K562 (cell line): ENCODE measurements around the gene PSMC3IP. TPM values are rescaled to one million over a fixed set of nuclear protein-coding genes. Genes with fewer than 3 reads are reported as not detected.
A peak's percentile ranks its signal among the peaks of the same experiment; 100 is the strongest.

Source experiments
- CHD4 ChIP-seq: fragments of 200-600 bp; sonication (generic); IDR thresholded peaks from 3 replicates; pipeline ENCODE4 v1.6.1; 2012; ENCODE audit warnings: low read depth, mild to moderate bottlenecking, mixed read lengths, low read length, inconsistent platforms; ENCODE audit not compliant: insufficient read depth, insufficient replicate concordance, poor library complexity, severe bottlenecking
- EZH2 ChIP-seq: IDR thresholded peaks from 2 replicates; pipeline ENCODE4 v1.6.1; 2012; ENCODE audit warnings: low read depth, mild to moderate bottlenecking, inconsistent platforms, low read length, borderline replicate concordance
- FOXP1 ChIP-seq: sonication (generic); formaldehyde crosslinking; IDR thresholded peaks from 2 replicates; pipeline ENCODE4 v1.8.0; 2022; ENCODE audit warnings: mild to moderate bottlenecking, missing genetic modification reagents
- GABPB1 ChIP-seq: sonication (generic); formaldehyde crosslinking; IDR thresholded peaks from 2 replicates; pipeline ENCODE4 v1.8.0; 2022; ENCODE audit warnings: mild to moderate bottlenecking, missing genetic modification reagents
- MCM5 ChIP-seq: fragments of 450-650 bp; IDR thresholded peaks from 2 replicates; pipeline ENCODE4 v1.6.1; 2016; ENCODE audit warnings: low read depth
- NCOA4 ChIP-seq: fragments of 450-650 bp; IDR thresholded peaks from 2 replicates; pipeline ENCODE4 v1.6.1; 2018; ENCODE audit warnings: mild to moderate bottlenecking; ENCODE audit not compliant: partially characterized antibody
- NFIC ChIP-seq: fragments of 450-650 bp; IDR thresholded peaks from 2 replicates; pipeline ENCODE4 v1.6.1; 2017; ENCODE audit warnings: mild to moderate bottlenecking, inconsistent platforms
- NRF1 ChIP-seq, 2 experiments: fragments of 450-650 bp; IDR thresholded peaks in 1 of 2; conservative IDR thresholded peaks in 1 of 2; 2 replicates each; pipeline ENCODE4 v1.6.1; 2014; ENCODE audit warnings: mild to moderate bottlenecking in 2 of 2
- RBM25 ChIP-seq: fragments of 200-400 bp; formaldehyde crosslinking; IDR thresholded peaks from 2 replicates; pipeline ENCODE4 v1.6.1; 2018; ENCODE audit warnings: low read length, low read depth, moderate library complexity; ENCODE audit not compliant: severe bottlenecking
- RHOXF2B ChIP-seq: fragments of 250-450 bp; sonication (Bioruptor Pico); conservative IDR thresholded peaks from 2 replicates; pipeline ENCODE4 v1.5.1; 2021
- SRF ChIP-seq, 2 experiments: fragments of 250-450, 450-650 bp in 1 of 2; sonication (Bioruptor Pico) in 1 of 2; sonication (generic) in 1 of 2; formaldehyde crosslinking; IDR thresholded peaks; 2 replicates each; pipeline versions ENCODE4 v1.5.0 to v1.5.1; 2020 to 2022; ENCODE audit warnings: mild to moderate bottlenecking in 1 of 2, missing genetic modification reagents in 1 of 2
- TGIF2 ChIP-seq: sonication (generic); formaldehyde crosslinking; IDR thresholded peaks from 2 replicates; pipeline ENCODE4 v1.8.1; 2022; ENCODE audit warnings: mild to moderate bottlenecking, missing genetic modification reagents, moderate library complexity
- ZBED1 ChIP-seq: IDR thresholded peaks from 2 replicates; pipeline ENCODE4 v1.6.1; 2014
- ZHX1 ChIP-seq: fragments of 150-350 bp; conservative IDR thresholded peaks from 2 replicates; pipeline ENCODE4 v1.6.1; 2014; ENCODE audit warnings: low read length
- ZNF3 ChIP-seq: fragments of 250-450 bp; sonication (Bioruptor Pico); IDR thresholded peaks from 2 replicates; pipeline ENCODE4 v1.5.0; 2021; ENCODE audit warnings: mild to moderate bottlenecking, moderate library complexity
- ZNF57 ChIP-seq: fragments of 450-650 bp; formaldehyde crosslinking; IDR thresholded peaks from 2 replicates; pipeline ENCODE4 v1.4.0; 2020; ENCODE audit warnings: mild to moderate bottlenecking, moderate library complexity
- polyA plus RNA-seq, 8 experiments: library from polyadenylated mRNA; depleted of rRNA in 4 of 8; stranded (reverse) in 5 of 8; unstranded in 3 of 8; fragments of >200 nt; fragmentation: Nextera tagmentation in 2 of 8; fragmentation: Illumina TruSeq in 1 of 8; extraction: Ambion mirVana in 2 of 8; extraction: Trizol in 1 of 8; gene quantifications; 2 replicates each; pipeline versions ENCODE4 v1.2.1 to v1.2.3, GENCODE V29; 2011 to 2014; ENCODE audit warnings: inconsistent platforms in 1 of 8, missing spikeins in 1 of 8
- total RNA-seq, 7 experiments: library from RNA; depleted of rRNA in 6 of 7; stranded (reverse); fragments of >200 nt in 6 of 7; fragmentation: Illumina TruSeq in 2 of 7; extraction: Trizol in 2 of 7; gene quantifications; 2 replicates each; pipeline versions ENCODE4 v1.2.1 to v1.2.3, GENCODE V29; 2011 to 2021; ENCODE audit warnings: low replicate concordance in 1 of 7
- TF ChIP-seq, protein P1 (sequence below), 2 experiments: fragments of 450-650 bp; IDR thresholded peaks; 2 replicates each; pipeline ENCODE4 v1.6.1; 2016
- TF ChIP-seq, protein P2 (sequence below): sonication (generic); formaldehyde crosslinking; IDR thresholded peaks from 2 replicates; pipeline ENCODE4 v1.8.0; 2022; ENCODE audit warnings: mild to moderate bottlenecking, missing genetic modification reagents
- TF ChIP-seq, protein P3 (sequence below): sonication (generic); formaldehyde crosslinking; IDR thresholded peaks from 2 replicates; pipeline ENCODE4 v1.8.0; 2022; ENCODE audit warnings: missing genetic modification reagents, mild to moderate bottlenecking, moderate library complexity, borderline replicate concordance

PSMC3IP gene
- total and polyA plus RNA-seq, 9 of the 15 experiments (the other 6 are each of a cell fraction or from before 2014, with no cell fraction given), result 13.8 to 65.6 (median 32.8) TPM

- TF ChIP-seq ZHX1, result no peak
- TF ChIP-seq RBM25, result peak; percentile 83
- TF ChIP-seq, protein P1, sequence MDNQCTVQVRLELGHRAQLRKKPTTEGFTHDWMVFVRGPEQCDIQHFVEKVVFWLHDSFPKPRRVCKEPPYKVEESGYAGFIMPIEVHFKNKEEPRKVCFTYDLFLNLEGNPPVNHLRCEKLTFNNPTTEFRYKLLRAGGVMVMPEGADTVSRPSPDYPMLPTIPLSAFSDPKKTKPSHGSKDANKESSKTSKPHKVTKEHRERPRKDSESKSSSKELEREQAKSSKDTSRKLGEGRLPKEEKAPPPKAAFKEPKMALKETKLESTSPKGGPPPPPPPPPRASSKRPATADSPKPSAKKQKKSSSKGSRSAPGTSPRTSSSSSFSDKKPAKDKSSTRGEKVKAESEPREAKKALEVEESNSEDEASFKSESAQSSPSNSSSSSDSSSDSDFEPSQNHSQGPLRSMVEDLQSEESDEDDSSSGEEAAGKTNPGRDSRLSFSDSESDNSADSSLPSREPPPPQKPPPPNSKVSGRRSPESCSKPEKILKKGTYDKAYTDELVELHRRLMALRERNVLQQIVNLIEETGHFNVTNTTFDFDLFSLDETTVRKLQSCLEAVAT (IDR thresholded peaks at IDR 0.05), result no peak; a peak in 1 of 4 replicates
- TF ChIP-seq, protein P2, sequence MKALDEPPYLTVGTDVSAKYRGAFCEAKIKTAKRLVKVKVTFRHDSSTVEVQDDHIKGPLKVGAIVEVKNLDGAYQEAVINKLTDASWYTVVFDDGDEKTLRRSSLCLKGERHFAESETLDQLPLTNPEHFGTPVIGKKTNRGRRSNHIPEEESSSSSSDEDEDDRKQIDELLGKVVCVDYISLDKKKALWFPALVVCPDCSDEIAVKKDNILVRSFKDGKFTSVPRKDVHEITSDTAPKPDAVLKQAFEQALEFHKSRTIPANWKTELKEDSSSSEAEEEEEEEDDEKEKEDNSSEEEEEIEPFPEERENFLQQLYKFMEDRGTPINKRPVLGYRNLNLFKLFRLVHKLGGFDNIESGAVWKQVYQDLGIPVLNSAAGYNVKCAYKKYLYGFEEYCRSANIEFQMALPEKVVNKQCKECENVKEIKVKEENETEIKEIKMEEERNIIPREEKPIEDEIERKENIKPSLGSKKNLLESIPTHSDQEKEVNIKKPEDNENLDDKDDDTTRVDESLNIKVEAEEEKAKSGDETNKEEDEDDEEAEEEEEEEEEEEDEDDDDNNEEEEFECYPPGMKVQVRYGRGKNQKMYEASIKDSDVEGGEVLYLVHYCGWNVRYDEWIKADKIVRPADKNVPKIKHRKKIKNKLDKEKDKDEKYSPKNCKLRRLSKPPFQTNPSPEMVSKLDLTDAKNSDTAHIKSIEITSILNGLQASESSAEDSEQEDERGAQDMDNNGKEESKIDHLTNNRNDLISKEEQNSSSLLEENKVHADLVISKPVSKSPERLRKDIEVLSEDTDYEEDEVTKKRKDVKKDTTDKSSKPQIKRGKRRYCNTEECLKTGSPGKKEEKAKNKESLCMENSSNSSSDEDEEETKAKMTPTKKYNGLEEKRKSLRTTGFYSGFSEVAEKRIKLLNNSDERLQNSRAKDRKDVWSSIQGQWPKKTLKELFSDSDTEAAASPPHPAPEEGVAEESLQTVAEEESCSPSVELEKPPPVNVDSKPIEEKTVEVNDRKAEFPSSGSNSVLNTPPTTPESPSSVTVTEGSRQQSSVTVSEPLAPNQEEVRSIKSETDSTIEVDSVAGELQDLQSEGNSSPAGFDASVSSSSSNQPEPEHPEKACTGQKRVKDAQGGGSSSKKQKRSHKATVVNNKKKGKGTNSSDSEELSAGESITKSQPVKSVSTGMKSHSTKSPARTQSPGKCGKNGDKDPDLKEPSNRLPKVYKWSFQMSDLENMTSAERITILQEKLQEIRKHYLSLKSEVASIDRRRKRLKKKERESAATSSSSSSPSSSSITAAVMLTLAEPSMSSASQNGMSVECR (CRISPR knock-in tag), result no peak
- TF ChIP-seq, protein P3, sequence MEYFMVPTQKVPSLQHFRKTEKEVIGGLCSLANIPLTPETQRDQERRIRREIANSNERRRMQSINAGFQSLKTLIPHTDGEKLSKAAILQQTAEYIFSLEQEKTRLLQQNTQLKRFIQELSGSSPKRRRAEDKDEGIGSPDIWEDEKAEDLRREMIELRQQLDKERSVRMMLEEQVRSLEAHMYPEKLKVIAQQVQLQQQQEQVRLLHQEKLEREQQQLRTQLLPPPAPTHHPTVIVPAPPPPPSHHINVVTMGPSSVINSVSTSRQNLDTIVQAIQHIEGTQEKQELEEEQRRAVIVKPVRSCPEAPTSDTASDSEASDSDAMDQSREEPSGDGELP (CRISPR knock-in tag), result peak; percentile 46; the same call in 1 of the 2 replicates
- TF ChIP-seq ZNF57 (CRISPR knock-in tag), result no peak
- no peak for TF ChIP-seq NCOA4
- no peak for TF ChIP-seq CHD4
- TF ChIP-seq ZNF3, result no peak
- no peak for TF ChIP-seq EZH2
- TF ChIP-seq ZBED1, result no peak
- no peak for TF ChIP-seq FOXP1
- TF ChIP-seq TGIF2 (CRISPR knock-in tag), result no peak
- TF ChIP-seq SRF (CRISPR knock-in tag; IDR thresholded peaks at IDR 0.05), result peak in 1 of 2 experiments; percentile 81; a peak in 2 of 4 replicates
- peak; percentile 88 to 90 for TF ChIP-seq NRF1 (conservative IDR thresholded peaks at IDR 0.05 in 1 of 2, IDR thresholded peaks at IDR 0.05 in 1 of 2)
- no peak; the same call in none of the 2 replicates for TF ChIP-seq NFIC
- TF ChIP-seq GABPB1, result peak; percentile 94
- no peak for TF ChIP-seq RHOXF2B (CRISPR knock-in tag)
- no peak for TF ChIP-seq MCM5
These were observed at the start of gene PSMC3IP (continued) for GRCh38 chr17:42577532-42578281.
